ENCODE results near the gene WWP2. TPM values are rescaled to one million over a fixed set of nuclear protein-coding genes. Genes with fewer than 3 reads are reported as not detected.

WWP2 gene
- total RNA-seq, 1 donor from 2014 or later, result 59.0 TPM

GRCh38 chr16:69928856-69929400 lies 166.8 kb downstream of the WWP2 start:
- Mint-ChIP-seq H3K4me1 (ENCODE audit: low read depth) (no peaks in the 10 kb centered on the region), H3K9me3 (no peaks in the 10 kb centered on the region)
- no peak for DNase-seq (ENCODE audit: low spot score)

GRCh38 chr16:69929480-69929879 lies 167.3 kb downstream of the WWP2 start:
- intact Hi-C loops (cut with micrococcal nuclease), result no loop called here
- Mint-ChIP-seq H3K36me3 (ENCODE audit: low read depth) (peaks cover 15% of the 10 kb centered on the region), H3K9me3 (no peaks in the 10 kb centered on the region), H3K27ac (no peak overlapping the region), H3K4me1 (ENCODE audit: low read depth) (no peaks in the 10 kb centered on the region), H3K4me3 (ENCODE audit: low read depth) (no peak overlapping the region), H3K27me3 (ENCODE audit: low read depth) (no peaks in the 10 kb centered on the region)
- no peak for DNase-seq (ENCODE audit: low spot score)

More at GRCh38 chr16:69928856-69929400, 166.8 kb downstream of the WWP2 start:
- Mint-ChIP-seq H3K27ac (no peak overlapping the region), H3K4me3 (ENCODE audit: low read depth) (no peak overlapping the region), H3K36me3 (ENCODE audit: low read depth) (peaks cover 15% of the 10 kb centered on the region), H3K27me3 (ENCODE audit: low read depth) (no peaks in the 10 kb centered on the region)
- intact Hi-C loops (cut with micrococcal nuclease), result no loop called here

GRCh38 chr16:69930117-69930776 lies 168.1 kb downstream of the WWP2 start:
- no peaks in the 10 kb centered on the region for H3K27me3 Mint-ChIP-seq (ENCODE audit: low read depth)
- intact Hi-C loops (cut with micrococcal nuclease), result loop anchor here (1.0 kb wide), 1 partner anchor 134 kb away; no protein-coding TSS in a partner anchor
- no peaks in the 10 kb centered on the region for H3K4me1 Mint-ChIP-seq (ENCODE audit: low read depth)
- H3K4me3 Mint-ChIP-seq (ENCODE audit: low read depth), result no peak overlapping the region
- DNase-seq (ENCODE audit: low spot score), result peak; percentile 19
- H3K9me3 Mint-ChIP-seq, result no peaks in the 10 kb centered on the region
- H3K36me3 Mint-ChIP-seq (ENCODE audit: low read depth), result peaks cover 15% of the 10 kb centered on the region
- no peak overlapping the region for H3K27ac Mint-ChIP-seq

- Mint-ChIP-seq H3K4me3 (ENCODE audit: low read depth) (no peak overlapping the region), H3K27me3 (ENCODE audit: low read depth) (no peaks in the 10 kb centered on the region), H3K36me3 (ENCODE audit: low read depth) (peaks cover 19% of the 10 kb centered on the region), H3K4me1 (ENCODE audit: low read depth) (no peaks in the 10 kb centered on the region), H3K27ac (no peak overlapping the region), H3K9me3 (no peaks in the 10 kb centered on the region)
- intact Hi-C loops (cut with micrococcal nuclease), result no loop called here
- no peak for DNase-seq (ENCODE audit: low spot score)
These were observed 169.5 kb downstream of the WWP2 start for GRCh38 chr16:69931631-69932030.

GRCh38 chr16:69932228-69932627 lies 170.1 kb downstream of the WWP2 start:
- Mint-ChIP-seq H3K9me3 (no peaks in the 10 kb centered on the region), H3K4me3 (ENCODE audit: low read depth) (no peak overlapping the region), H3K4me1 (ENCODE audit: low read depth) (no peaks in the 10 kb centered on the region), H3K27me3 (ENCODE audit: low read depth) (no peaks in the 10 kb centered on the region), H3K27ac (no peak overlapping the region), H3K36me3 (ENCODE audit: low read depth) (peaks cover 25% of the 10 kb centered on the region)
- DNase-seq (ENCODE audit: low spot score), result no peak
- intact Hi-C loops (cut with micrococcal nuclease), result no loop called here

- no peaks in the 10 kb centered on the region for H3K9me3 Mint-ChIP-seq
- H3K4me3 Mint-ChIP-seq (ENCODE audit: low read depth), result no peak overlapping the region
- no peak overlapping the region for H3K27ac Mint-ChIP-seq
- H3K27me3 Mint-ChIP-seq (ENCODE audit: low read depth), result no peaks in the 10 kb centered on the region
- H3K36me3 Mint-ChIP-seq (ENCODE audit: low read depth), result peaks cover 29% of the 10 kb centered on the region
- no peak for DNase-seq (ENCODE audit: low spot score)
- intact Hi-C loops (cut with micrococcal nuclease), result no loop called here
- no peaks in the 10 kb centered on the region for H3K4me1 Mint-ChIP-seq (ENCODE audit: low read depth)
These were observed 170.7 kb downstream of the WWP2 start for GRCh38 chr16:69932691-69933392.

GRCh38 chr16:69934044-69934443 lies 171.9 kb downstream of the WWP2 start:
- Mint-ChIP-seq H3K36me3 (ENCODE audit: low read depth) (peaks cover 33% of the 10 kb centered on the region), H3K4me1 (ENCODE audit: low read depth) (no peaks in the 10 kb centered on the region), H3K9me3 (no peaks in the 10 kb centered on the region), H3K27me3 (ENCODE audit: low read depth) (no peaks in the 10 kb centered on the region), H3K27ac (no peak overlapping the region), H3K4me3 (ENCODE audit: low read depth) (no peak overlapping the region)
- intact Hi-C loops (cut with micrococcal nuclease), result no loop called here
- DNase-seq (ENCODE audit: low spot score), result no peak

- H3K4me3 Mint-ChIP-seq (ENCODE audit: low read depth), result no peak overlapping the region
- no peak overlapping the region for H3K27ac Mint-ChIP-seq
- H3K4me1 Mint-ChIP-seq (ENCODE audit: low read depth), result no peaks in the 10 kb centered on the region
- intact Hi-C loops (cut with micrococcal nuclease), result no loop called here
- no peaks in the 10 kb centered on the region for H3K9me3 Mint-ChIP-seq
- DNase-seq (ENCODE audit: low spot score), result no peak
- H3K36me3 Mint-ChIP-seq (ENCODE audit: low read depth), result peaks cover 33% of the 10 kb centered on the region
- no peaks in the 10 kb centered on the region for H3K27me3 Mint-ChIP-seq (ENCODE audit: low read depth)
These were observed 172.6 kb downstream of the WWP2 start for GRCh38 chr16:69934751-69935150.

- Mint-ChIP-seq H3K9me3 (no peaks in the 10 kb centered on the region), H3K4me3 (ENCODE audit: low read depth) (no peak overlapping the region), H3K27me3 (ENCODE audit: low read depth) (no peaks in the 10 kb centered on the region), H3K27ac (no peak overlapping the region), H3K4me1 (ENCODE audit: low read depth) (no peaks in the 10 kb centered on the region), H3K36me3 (ENCODE audit: low read depth) (peaks cover 31% of the 10 kb centered on the region)
- intact Hi-C loops (cut with micrococcal nuclease), result no loop called here
- DNase-seq (ENCODE audit: low spot score), result no peak
These were observed 173.2 kb downstream of the WWP2 start for GRCh38 chr16:69935278-69935711.

- intact Hi-C loops (cut with micrococcal nuclease), result no loop called here
- no peak overlapping the region for H3K27ac Mint-ChIP-seq
- no peaks in the 10 kb centered on the region for H3K27me3 Mint-ChIP-seq (ENCODE audit: low read depth)
- no peak for DNase-seq (ENCODE audit: low spot score)
- H3K4me1 Mint-ChIP-seq (ENCODE audit: low read depth), result no peaks in the 10 kb centered on the region
- H3K4me3 Mint-ChIP-seq (ENCODE audit: low read depth), result no peak overlapping the region
- H3K9me3 Mint-ChIP-seq, result no peaks in the 10 kb centered on the region
- peaks cover 30% of the 10 kb centered on the region for H3K36me3 Mint-ChIP-seq (ENCODE audit: low read depth)
These were observed 173.6 kb downstream of the WWP2 start for GRCh38 chr16:69935740-69936139.

- no peak overlapping the region for H3K4me3 Mint-ChIP-seq (ENCODE audit: low read depth)
- H3K4me1 Mint-ChIP-seq (ENCODE audit: low read depth), result no peaks in the 10 kb centered on the region
- no peak overlapping the region for H3K27ac Mint-ChIP-seq
- no peaks in the 10 kb centered on the region for H3K27me3 Mint-ChIP-seq (ENCODE audit: low read depth)
- peaks cover 27% of the 10 kb centered on the region for H3K36me3 Mint-ChIP-seq (ENCODE audit: low read depth)
- no peaks in the 10 kb centered on the region for H3K9me3 Mint-ChIP-seq
- no peak for DNase-seq (ENCODE audit: low spot score)
- intact Hi-C loops (cut with micrococcal nuclease), result no loop called here
These were observed 174.1 kb downstream of the WWP2 start for GRCh38 chr16:69936252-69936651.

GRCh38 chr16:69936751-69937211 lies 174.6 kb downstream of the WWP2 start:
- Mint-ChIP-seq H3K36me3 (ENCODE audit: low read depth) (peaks cover 24% of the 10 kb centered on the region), H3K4me1 (ENCODE audit: low read depth) (no peaks in the 10 kb centered on the region), H3K27ac (no peak overlapping the region), H3K9me3 (no peaks in the 10 kb centered on the region), H3K4me3 (ENCODE audit: low read depth) (no peak overlapping the region), H3K27me3 (ENCODE audit: low read depth) (no peaks in the 10 kb centered on the region)
- intact Hi-C loops (cut with micrococcal nuclease), result no loop called here
- no peak for DNase-seq (ENCODE audit: low spot score)

- Mint-ChIP-seq H3K9me3 (no peaks in the 10 kb centered on the region), H3K27me3 (ENCODE audit: low read depth) (no peaks in the 10 kb centered on the region), H3K27ac (no peak overlapping the region), H3K4me1 (ENCODE audit: low read depth) (no peaks in the 10 kb centered on the region), H3K4me3 (ENCODE audit: low read depth) (no peak overlapping the region), H3K36me3 (ENCODE audit: low read depth) (peaks cover 24% of the 10 kb centered on the region)
- intact Hi-C loops (cut with micrococcal nuclease), result no loop called here
- DNase-seq (ENCODE audit: low spot score), result no peak
These were observed 175.4 kb downstream of the WWP2 start for GRCh38 chr16:69937465-69937951.
